HCT116 (cell line): ENCODE results near the gene FADS1. TPM values are rescaled to one million over a fixed set of nuclear protein-coding genes. Genes with fewer than 3 reads are reported as not detected.

Experiments used
- ATAC-seq: fragments of 200-7000 bp; cut with Tn5 transposase; 2 replicates; pipeline ENCODE4 v1.9.1; 2020; ENCODE audit warnings: mild to moderate bottlenecking, moderate library complexity
- BruUV-seq: library from RNA; stranded (reverse); fragments of 400-500 nt; replicated peaks from 2 replicates; lab custom pipeline; 2021; lab: Mats Ljungman, UMichigan
- CTCF ChIA-PET: fragments of 300-600 bp; sonication (Branson Sonifier 250); formaldehyde crosslinking; loops from one replicate; lab custom pipeline; 2021; ENCODE audit warnings: antibody characterized with exemption; lab: Charles Lee
- POLR2A ChIA-PET: fragments of 300-600, 350-600 bp; sonication (Branson Sonifier 250); formaldehyde crosslinking; loops from one replicate; lab custom pipeline; 2021; ENCODE audit warnings: antibody characterized with exemption; lab: Charles Lee
- RAD21 ChIA-PET, 2 experiments: fragments of 300-600 bp; sonication (Branson Sonifier 250); formaldehyde crosslinking; loops; one replicate each; lab custom pipeline; 2023; ENCODE audit warnings: low total read pairs in 2 of 2; ENCODE audit not compliant: uncharacterized antibody in 2 of 2, unreplicated experiment in 2 of 2, low non-redundant PET in 1 of 2; lab: Charles Lee
- DNase-seq: peaks from one replicate; pipeline ENCODE4 v3.0.0-alpha.2; 2010; ENCODE audit warnings: low read depth, low spot score
- H2AFZ ChIP-seq: fragments of 200-600 bp; shearing (Covaris generic), sonication (generic); 2 replicates; pipeline ENCODE4 v1.6.1; 2017; ENCODE audit warnings: low read depth, mixed run types, mixed read lengths, antibody characterized with exemption, low read length; ENCODE audit not compliant: poor library complexity, severe bottlenecking
- H3K27ac ChIP-seq: 2 replicates; pipeline ENCODE4 v1.5.1; 2012; ENCODE audit warnings: low read depth, low read length
- H3K27me3 ChIP-seq: fragments of 200-600 bp; sonication (generic); 2 replicates; pipeline ENCODE4 v1.6.1; 2016; ENCODE audit warnings: mixed run types, low read length, mixed read lengths; ENCODE audit not compliant: insufficient read depth
- H3K36me3 ChIP-seq, 2 experiments: fragments of 200-500 bp in 1 of 2; fragments of 200-600 bp in 1 of 2; sonication (Bioruptor generic) in 1 of 2; sonication (generic) in 1 of 2; 2 replicates each; pipeline versions ENCODE4 v1.5.1 to v1.6.1; 2014 to 2016; ENCODE audit warnings: low read length in 2 of 2, inconsistent platforms in 1 of 2, mixed read lengths in 1 of 2, mixed run types in 1 of 2; ENCODE audit not compliant: insufficient read depth in 2 of 2, control insufficient read depth in 1 of 2
- H3K4me1 ChIP-seq, 2 experiments: fragments of 200-600 bp in 1 of 2; sonication (generic) in 1 of 2; 2 replicates each; pipeline versions ENCODE4 v1.5.1 to v1.6.1; 2012 to 2017; ENCODE audit warnings: low read length in 2 of 2, inconsistent platforms in 1 of 2, mild to moderate bottlenecking in 1 of 2, mixed read lengths in 1 of 2, mixed run types in 1 of 2, moderate library complexity in 1 of 2; ENCODE audit not compliant: insufficient read depth in 2 of 2, control insufficient read depth in 1 of 2
- H3K4me2 ChIP-seq: fragments of 200-600 bp; sonication (generic); 2 replicates; pipeline ENCODE4 v1.6.1; 2017; ENCODE audit warnings: mixed run types, low read length, mixed read lengths
- H3K4me3 ChIP-seq, 2 experiments: fragments of 200-600 bp in 1 of 2; sonication (generic) in 1 of 2; replicated peaks in 1 of 2; 2 replicates each; pipeline ENCODE4 v1.5.1; 2011 to 2016; ENCODE audit warnings: low read length in 2 of 2, control low read depth in 1 of 2, low read depth in 1 of 2, mild to moderate bottlenecking in 1 of 2, mixed read lengths in 1 of 2, mixed run types in 1 of 2
- H3K79me2 ChIP-seq: fragments of 200-600 bp; sonication (generic); 2 replicates; pipeline ENCODE4 v1.6.1; 2017; ENCODE audit warnings: mild to moderate bottlenecking, mixed run types, low read length, moderate library complexity, mixed read lengths; ENCODE audit not compliant: insufficient read depth
- H3K9ac ChIP-seq: fragments of 200-600 bp; sonication (generic); 2 replicates; pipeline ENCODE4 v1.6.1; 2016; ENCODE audit warnings: low read length, mixed read lengths
- H3K9me2 ChIP-seq: fragments of 200-600 bp; sonication (generic), shearing (Covaris generic); 2 replicates; pipeline ENCODE4 v1.6.1; 2017; ENCODE audit warnings: mixed run types, mild to moderate bottlenecking, moderate library complexity; ENCODE audit not compliant: insufficient read depth
- H3K9me3 ChIP-seq, 2 experiments: fragments of 200-500 bp in 1 of 2; fragments of 200-600 bp in 1 of 2; sonication (Bioruptor generic) in 1 of 2; sonication (generic) in 1 of 2; 2 replicates each; pipeline ENCODE4 v1.6.1; 2014 to 2017; ENCODE audit warnings: low read length in 2 of 2, mixed read lengths in 2 of 2, inconsistent platforms in 1 of 2, low read depth in 1 of 2, mild to moderate bottlenecking in 1 of 2, mixed run types in 1 of 2, moderate library complexity in 1 of 2; ENCODE audit not compliant: control insufficient read depth in 1 of 2, insufficient read depth in 1 of 2
- H4K20me1 ChIP-seq: fragments of 200-600 bp; sonication (generic), shearing (Covaris generic); 2 replicates; pipeline ENCODE4 v1.6.1; 2017; ENCODE audit warnings: mixed run types, mild to moderate bottlenecking, moderate library complexity; ENCODE audit not compliant: insufficient read depth
- CEBPB ChIP-seq: IDR thresholded peaks from 2 replicates; pipeline ENCODE4 v1.6.1; 2012; ENCODE audit warnings: low read depth
- ELF1 ChIP-seq: IDR thresholded peaks from 2 replicates; pipeline ENCODE4 v1.6.1; 2012; ENCODE audit warnings: low read depth, borderline replicate concordance
- JUND ChIP-seq: IDR thresholded peaks from 2 replicates; pipeline ENCODE4 v1.6.1; 2012
- POLR2A ChIP-seq: IDR thresholded peaks from 2 replicates; pipeline ENCODE4 v1.7.0; 2011; ENCODE audit warnings: borderline replicate concordance; ENCODE audit not compliant: insufficient read depth, insufficient read length; ENCODE audit errors: extremely low read depth
- POLR2AphosphoS5 ChIP-seq: IDR thresholded peaks from 2 replicates; pipeline ENCODE4 v1.6.1; 2011; ENCODE audit warnings: mild to moderate bottlenecking, low read depth, low read length, moderate library complexity
- RAD21 ChIP-seq: IDR thresholded peaks from 2 replicates; pipeline ENCODE4 v1.6.1; 2012; ENCODE audit warnings: low read depth, mild to moderate bottlenecking
- SIN3A ChIP-seq: IDR thresholded peaks from 2 replicates; pipeline ENCODE4 v1.6.1; 2012; ENCODE audit warnings: low read depth
- SP1 ChIP-seq: IDR thresholded peaks from 2 replicates; pipeline ENCODE4 v1.6.1; 2012; ENCODE audit warnings: low read depth
- SRF ChIP-seq: IDR thresholded peaks from 2 replicates; pipeline ENCODE4 v1.6.1; 2012; ENCODE audit warnings: low read depth
- YY1 ChIP-seq: IDR thresholded peaks from 2 replicates; pipeline ENCODE4 v1.6.1; 2011; ENCODE audit warnings: low read length, low read depth, moderate library complexity, mild to moderate bottlenecking; ENCODE audit not compliant: insufficient replicate concordance; ENCODE audit errors: extremely low read depth
- ZNF274 ChIP-seq: fragments of 200-500 bp; sonication (Bioruptor generic); IDR thresholded peaks from 2 replicates; pipeline ENCODE4 v1.6.1; 2014; ENCODE audit warnings: mild to moderate bottlenecking, low read depth, low read length, inconsistent platforms
- intact Hi-C: fragments of 100-400 bp; cut with micrococcal nuclease; formaldehyde crosslinking; loops from 2 replicates; pipeline ENCODE4 v1.10.0; 2022
- total RNA-seq: library from RNA; stranded (reverse); gene quantifications from one replicate; pipeline ENCODE4 v1.2.1, GENCODE V29; 2021; ENCODE audit not compliant: unreplicated experiment
- TF ChIP-seq, protein P1 (sequence below): IDR thresholded peaks from 2 replicates; pipeline ENCODE4 v1.6.1; 2012
- TF ChIP-seq, protein P2 (sequence below): IDR thresholded peaks from 2 replicates; pipeline ENCODE4 v1.6.1; 2012; ENCODE audit warnings: low read depth
- TF ChIP-seq, protein P3 (sequence below): IDR thresholded peaks from 2 replicates; pipeline ENCODE4 v1.6.1; 2012
- TF ChIP-seq, protein P4 (sequence below): IDR thresholded peaks from 2 replicates; pipeline ENCODE4 v1.6.1; 2011; ENCODE audit warnings: mild to moderate bottlenecking, low read length, moderate library complexity; ENCODE audit not compliant: insufficient replicate concordance; ENCODE audit errors: extremely low read depth
- TF ChIP-seq, protein P5 (sequence below), 3 experiments: fragments of 200-600 bp in 1 of 3; sonication (generic) in 1 of 3; IDR thresholded peaks in 2 of 3; conservative IDR thresholded peaks in 1 of 3; 2 replicates each; pipeline ENCODE4 v1.5.1; 2012 to 2017; ENCODE audit warnings: low read depth in 2 of 3, low read length in 2 of 3, antibody characterized with exemption in 1 of 3, borderline replicate concordance in 1 of 3, control low read depth in 1 of 3, mild to moderate bottlenecking in 1 of 3, mixed read lengths in 1 of 3, mixed run types in 1 of 3, moderate library complexity in 1 of 3; ENCODE audit not compliant: insufficient read depth in 1 of 3

FADS1 gene
- total RNA-seq, 1 experiment from 2014 or later: 56.6 TPM

DNA sequence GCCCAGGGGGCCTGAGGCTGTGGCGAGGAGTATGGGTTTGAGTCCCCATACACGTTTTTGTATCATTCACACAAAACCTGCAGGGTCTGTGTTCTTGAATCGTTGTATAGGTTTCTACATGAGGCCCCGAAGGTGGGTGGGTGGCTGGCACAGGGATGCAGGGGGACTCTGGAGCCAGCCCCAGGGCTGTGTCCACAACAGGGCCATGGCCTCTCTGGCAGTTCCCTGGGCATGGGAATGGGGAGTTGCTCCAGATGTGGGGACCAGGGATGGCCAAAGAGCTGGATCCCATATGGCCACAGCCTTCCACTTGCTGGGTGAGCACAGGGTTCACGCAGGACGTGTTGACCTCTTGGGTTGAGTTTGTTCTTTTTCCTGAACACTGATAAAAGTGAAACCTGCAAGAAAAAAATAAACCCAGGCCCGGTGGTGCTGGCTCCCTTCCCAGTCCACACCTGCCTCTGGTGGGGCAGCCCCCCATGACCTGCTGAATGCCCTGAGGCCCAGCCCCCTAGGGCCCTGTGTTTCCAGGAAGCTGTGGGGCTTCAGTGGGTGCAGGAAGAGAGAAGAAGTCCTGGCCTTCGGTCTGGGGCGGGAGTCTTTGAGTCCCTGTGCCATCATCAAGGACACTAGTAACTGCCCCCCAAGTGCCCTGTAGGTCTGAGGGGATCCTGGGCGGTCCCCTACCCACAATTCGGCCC, 48.3 kb downstream of the FADS1 start:
- RAD21 ChIA-PET: no interaction called here
- H3K27ac ChIP-seq: no peak overlapping the region
- no peaks in the 10 kb centered on the region for H3K27me3 ChIP-seq
- no peak for DNase-seq
- H3K9ac ChIP-seq: no peak overlapping the region
- ATAC-seq: no peak
- POLR2A ChIA-PET: no interaction called here
- H3K79me2 ChIP-seq: 0 out of 2 replicates have a peak, but pooled peaks cover 3% of the 10 kb centered on the region
- peaks cover 10 to 20% of the 10 kb centered on the region in 2 experiments for H3K4me1 ChIP-seq
- H3K36me3 ChIP-seq: no peaks in the 10 kb centered on the region
- no peak overlapping the region for H3K4me3 ChIP-seq
- no peaks in the 10 kb centered on the region for H3K9me2 ChIP-seq
- H2AFZ ChIP-seq: no peak overlapping the region
- H3K9me3 ChIP-seq: no peaks in the 10 kb centered on the region
- no peak overlapping the region for H3K4me2 ChIP-seq
- intact Hi-C loops: no loop called here
- no peaks in the 10 kb centered on the region for H4K20me1 ChIP-seq
- no TSS peak for BruUV-seq
- CTCF ChIA-PET: interaction anchor here (1.7 kb wide), 1 partner anchor 21 kb away, joined by 11 read pairs; no protein-coding TSS in a partner anchor
- TF ChIP-seq POLR2AphosphoS5: no peak
- no peak for TF ChIP-seq ELF1
- TF ChIP-seq, protein P1, sequence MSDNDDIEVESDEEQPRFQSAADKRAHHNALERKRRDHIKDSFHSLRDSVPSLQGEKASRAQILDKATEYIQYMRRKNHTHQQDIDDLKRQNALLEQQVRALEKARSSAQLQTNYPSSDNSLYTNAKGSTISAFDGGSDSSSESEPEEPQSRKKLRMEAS: no peak
- TF ChIP-seq, protein P2, sequence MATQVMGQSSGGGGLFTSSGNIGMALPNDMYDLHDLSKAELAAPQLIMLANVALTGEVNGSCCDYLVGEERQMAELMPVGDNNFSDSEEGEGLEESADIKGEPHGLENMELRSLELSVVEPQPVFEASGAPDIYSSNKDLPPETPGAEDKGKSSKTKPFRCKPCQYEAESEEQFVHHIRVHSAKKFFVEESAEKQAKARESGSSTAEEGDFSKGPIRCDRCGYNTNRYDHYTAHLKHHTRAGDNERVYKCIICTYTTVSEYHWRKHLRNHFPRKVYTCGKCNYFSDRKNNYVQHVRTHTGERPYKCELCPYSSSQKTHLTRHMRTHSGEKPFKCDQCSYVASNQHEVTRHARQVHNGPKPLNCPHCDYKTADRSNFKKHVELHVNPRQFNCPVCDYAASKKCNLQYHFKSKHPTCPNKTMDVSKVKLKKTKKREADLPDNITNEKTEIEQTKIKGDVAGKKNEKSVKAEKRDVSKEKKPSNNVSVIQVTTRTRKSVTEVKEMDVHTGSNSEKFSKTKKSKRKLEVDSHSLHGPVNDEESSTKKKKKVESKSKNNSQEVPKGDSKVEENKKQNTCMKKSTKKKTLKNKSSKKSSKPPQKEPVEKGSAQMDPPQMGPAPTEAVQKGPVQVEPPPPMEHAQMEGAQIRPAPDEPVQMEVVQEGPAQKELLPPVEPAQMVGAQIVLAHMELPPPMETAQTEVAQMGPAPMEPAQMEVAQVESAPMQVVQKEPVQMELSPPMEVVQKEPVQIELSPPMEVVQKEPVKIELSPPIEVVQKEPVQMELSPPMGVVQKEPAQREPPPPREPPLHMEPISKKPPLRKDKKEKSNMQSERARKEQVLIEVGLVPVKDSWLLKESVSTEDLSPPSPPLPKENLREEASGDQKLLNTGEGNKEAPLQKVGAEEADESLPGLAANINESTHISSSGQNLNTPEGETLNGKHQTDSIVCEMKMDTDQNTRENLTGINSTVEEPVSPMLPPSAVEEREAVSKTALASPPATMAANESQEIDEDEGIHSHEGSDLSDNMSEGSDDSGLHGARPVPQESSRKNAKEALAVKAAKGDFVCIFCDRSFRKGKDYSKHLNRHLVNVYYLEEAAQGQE: no peak
- no peak for TF ChIP-seq YY1
- no peak for TF ChIP-seq SRF
- TF ChIP-seq CEBPB: no peak
- TF ChIP-seq, protein P3, sequence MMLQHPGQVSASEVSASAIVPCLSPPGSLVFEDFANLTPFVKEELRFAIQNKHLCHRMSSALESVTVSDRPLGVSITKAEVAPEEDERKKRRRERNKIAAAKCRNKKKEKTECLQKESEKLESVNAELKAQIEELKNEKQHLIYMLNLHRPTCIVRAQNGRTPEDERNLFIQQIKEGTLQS: no peak
- no peak for TF ChIP-seq JUND
- TF ChIP-seq RAD21: no peak
- TF ChIP-seq, protein P4, sequence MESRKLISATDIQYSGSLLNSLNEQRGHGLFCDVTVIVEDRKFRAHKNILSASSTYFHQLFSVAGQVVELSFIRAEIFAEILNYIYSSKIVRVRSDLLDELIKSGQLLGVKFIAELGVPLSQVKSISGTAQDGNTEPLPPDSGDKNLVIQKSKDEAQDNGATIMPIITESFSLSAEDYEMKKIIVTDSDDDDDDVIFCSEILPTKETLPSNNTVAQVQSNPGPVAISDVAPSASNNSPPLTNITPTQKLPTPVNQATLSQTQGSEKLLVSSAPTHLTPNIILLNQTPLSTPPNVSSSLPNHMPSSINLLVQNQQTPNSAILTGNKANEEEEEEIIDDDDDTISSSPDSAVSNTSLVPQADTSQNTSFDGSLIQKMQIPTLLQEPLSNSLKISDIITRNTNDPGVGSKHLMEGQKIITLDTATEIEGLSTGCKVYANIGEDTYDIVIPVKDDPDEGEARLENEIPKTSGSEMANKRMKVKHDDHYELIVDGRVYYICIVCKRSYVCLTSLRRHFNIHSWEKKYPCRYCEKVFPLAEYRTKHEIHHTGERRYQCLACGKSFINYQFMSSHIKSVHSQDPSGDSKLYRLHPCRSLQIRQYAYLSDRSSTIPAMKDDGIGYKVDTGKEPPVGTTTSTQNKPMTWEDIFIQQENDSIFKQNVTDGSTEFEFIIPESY: no peak
- TF ChIP-seq, protein P5, sequence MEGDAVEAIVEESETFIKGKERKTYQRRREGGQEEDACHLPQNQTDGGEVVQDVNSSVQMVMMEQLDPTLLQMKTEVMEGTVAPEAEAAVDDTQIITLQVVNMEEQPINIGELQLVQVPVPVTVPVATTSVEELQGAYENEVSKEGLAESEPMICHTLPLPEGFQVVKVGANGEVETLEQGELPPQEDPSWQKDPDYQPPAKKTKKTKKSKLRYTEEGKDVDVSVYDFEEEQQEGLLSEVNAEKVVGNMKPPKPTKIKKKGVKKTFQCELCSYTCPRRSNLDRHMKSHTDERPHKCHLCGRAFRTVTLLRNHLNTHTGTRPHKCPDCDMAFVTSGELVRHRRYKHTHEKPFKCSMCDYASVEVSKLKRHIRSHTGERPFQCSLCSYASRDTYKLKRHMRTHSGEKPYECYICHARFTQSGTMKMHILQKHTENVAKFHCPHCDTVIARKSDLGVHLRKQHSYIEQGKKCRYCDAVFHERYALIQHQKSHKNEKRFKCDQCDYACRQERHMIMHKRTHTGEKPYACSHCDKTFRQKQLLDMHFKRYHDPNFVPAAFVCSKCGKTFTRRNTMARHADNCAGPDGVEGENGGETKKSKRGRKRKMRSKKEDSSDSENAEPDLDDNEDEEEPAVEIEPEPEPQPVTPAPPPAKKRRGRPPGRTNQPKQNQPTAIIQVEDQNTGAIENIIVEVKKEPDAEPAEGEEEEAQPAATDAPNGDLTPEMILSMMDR (IDR thresholded peaks at IDR 0.05 in 2 of 3, conservative IDR thresholded peaks at IDR 0.05 in 1 of 3; ENCODE audit: borderline replicate concordance in 1 of 3, insufficient read depth in 1 of 3, low read depth in 2 of 3, low read length in 2 of 3): no peak
- no peak for TF ChIP-seq ZNF274
- no peak for TF ChIP-seq POLR2A
- no peak for TF ChIP-seq SIN3A
- no peak for TF ChIP-seq SP1
